ENCODE measurements around the gene ZBTB37.

DNA sequence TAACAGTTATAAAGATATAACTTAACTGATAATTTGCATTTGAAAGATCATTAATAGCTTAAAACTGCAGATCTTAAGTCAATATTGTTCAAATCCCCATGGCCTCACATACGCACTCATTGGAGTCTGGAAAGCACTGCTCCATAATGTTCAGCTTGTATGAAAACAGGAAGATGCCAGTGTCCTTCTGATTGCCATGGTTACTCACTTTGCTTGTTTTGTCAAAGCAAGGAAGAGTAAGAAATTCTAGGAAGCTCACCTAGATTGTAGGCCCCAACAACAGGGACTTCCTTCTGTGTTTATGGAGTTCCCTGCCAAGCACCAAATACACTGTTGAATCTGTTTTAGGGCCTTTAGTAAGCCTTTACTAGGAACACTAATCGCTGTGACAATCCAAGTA, 11.3 kb upstream of the ZBTB37 start:
- TF ChIP-seq, protein P1, sequence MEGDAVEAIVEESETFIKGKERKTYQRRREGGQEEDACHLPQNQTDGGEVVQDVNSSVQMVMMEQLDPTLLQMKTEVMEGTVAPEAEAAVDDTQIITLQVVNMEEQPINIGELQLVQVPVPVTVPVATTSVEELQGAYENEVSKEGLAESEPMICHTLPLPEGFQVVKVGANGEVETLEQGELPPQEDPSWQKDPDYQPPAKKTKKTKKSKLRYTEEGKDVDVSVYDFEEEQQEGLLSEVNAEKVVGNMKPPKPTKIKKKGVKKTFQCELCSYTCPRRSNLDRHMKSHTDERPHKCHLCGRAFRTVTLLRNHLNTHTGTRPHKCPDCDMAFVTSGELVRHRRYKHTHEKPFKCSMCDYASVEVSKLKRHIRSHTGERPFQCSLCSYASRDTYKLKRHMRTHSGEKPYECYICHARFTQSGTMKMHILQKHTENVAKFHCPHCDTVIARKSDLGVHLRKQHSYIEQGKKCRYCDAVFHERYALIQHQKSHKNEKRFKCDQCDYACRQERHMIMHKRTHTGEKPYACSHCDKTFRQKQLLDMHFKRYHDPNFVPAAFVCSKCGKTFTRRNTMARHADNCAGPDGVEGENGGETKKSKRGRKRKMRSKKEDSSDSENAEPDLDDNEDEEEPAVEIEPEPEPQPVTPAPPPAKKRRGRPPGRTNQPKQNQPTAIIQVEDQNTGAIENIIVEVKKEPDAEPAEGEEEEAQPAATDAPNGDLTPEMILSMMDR (IDR thresholded peaks at IDR 0.05): no peak
- TF ChIP-seq POLR2A (IDR thresholded peaks at IDR 0.05): no peak

Data from esophagus squamous epithelium (tissue), 4 donors.